ENCODE results near the gene FAM162B. TPM values are rescaled to one million over a fixed set of nuclear protein-coding genes. Genes with fewer than 3 reads are reported as not detected.
A peak's percentile ranks its signal among the peaks of the same experiment; 100 is the strongest.

The FAM162B gene
- 3.5 TPM for total RNA-seq
- long read RNA-seq, partial matches to known transcripts, result 0 of 5 reads
- long read RNA-seq, other reads (novel, unspliced or antisense), result 3 of 5 reads

DNA sequence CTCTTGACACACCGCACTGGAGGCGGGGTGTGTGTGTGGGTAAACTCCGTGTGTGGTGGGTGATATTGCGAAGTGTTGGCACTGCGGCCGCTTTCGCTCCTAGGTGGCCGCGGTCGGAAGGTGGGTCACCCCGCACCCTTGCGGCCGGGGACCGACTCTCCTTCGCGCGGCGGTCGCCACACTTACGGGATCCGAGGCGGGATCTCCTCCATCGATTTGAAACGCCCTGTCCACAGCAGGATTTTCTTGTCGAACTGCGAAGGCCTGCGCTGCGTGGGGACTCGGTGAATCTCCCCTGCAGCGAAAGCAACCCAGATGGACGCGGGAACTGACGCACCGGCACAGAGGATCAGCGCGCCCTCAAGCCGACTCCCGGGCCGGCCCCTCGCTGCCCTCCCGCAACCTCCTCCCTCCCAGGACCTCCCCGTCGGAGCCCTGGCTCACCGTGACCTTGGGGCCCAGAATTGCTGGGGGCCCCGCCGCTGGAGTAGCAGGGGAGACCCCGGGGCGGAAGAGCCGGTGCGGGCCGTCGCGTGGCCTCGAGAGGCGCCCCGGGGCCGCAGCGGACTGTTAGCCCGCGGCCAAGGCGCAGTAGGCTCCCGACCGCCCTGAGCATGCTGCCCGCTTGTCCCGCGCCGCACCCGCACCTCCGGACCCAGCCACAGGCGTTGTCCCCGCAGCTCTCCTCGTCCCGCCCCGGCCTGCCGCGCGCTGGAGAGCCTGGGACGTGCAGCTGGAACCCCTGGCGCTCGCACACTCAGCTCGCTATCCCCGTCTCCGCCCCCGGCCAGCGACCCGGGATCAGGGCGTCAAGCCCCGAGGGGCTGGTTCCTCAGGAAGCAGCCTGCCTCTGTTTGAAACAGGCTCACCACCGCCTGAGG lies at the start of gene FAM162B:
Gene FAM162B, minus strand, starts transcription at position 759 of the 881 bp plus-strand sequence. Its CDS starts 143 bp downstream, at position 616.
- peak within 1 kb of the TSS; percentile 80 for H3K27ac ChIP-seq (replicated peaks)
- peaks cover 16% of the 10 kb centered on the region for H3K4me1 ChIP-seq
- TF ChIP-seq, protein P1, sequence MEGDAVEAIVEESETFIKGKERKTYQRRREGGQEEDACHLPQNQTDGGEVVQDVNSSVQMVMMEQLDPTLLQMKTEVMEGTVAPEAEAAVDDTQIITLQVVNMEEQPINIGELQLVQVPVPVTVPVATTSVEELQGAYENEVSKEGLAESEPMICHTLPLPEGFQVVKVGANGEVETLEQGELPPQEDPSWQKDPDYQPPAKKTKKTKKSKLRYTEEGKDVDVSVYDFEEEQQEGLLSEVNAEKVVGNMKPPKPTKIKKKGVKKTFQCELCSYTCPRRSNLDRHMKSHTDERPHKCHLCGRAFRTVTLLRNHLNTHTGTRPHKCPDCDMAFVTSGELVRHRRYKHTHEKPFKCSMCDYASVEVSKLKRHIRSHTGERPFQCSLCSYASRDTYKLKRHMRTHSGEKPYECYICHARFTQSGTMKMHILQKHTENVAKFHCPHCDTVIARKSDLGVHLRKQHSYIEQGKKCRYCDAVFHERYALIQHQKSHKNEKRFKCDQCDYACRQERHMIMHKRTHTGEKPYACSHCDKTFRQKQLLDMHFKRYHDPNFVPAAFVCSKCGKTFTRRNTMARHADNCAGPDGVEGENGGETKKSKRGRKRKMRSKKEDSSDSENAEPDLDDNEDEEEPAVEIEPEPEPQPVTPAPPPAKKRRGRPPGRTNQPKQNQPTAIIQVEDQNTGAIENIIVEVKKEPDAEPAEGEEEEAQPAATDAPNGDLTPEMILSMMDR (IDR thresholded peaks at IDR 0.05; ENCODE audit: borderline replicate concordance), result peak; percentile 7
- H3K36me3 ChIP-seq, result no peaks in the 10 kb centered on the region
- peak within 1 kb of the TSS; percentile 72 for H3K4me3 ChIP-seq
- peak; percentile 81 for DNase-seq
- peaks cover 63% of the 10 kb centered on the region for H3K27me3 ChIP-seq (ENCODE audit: low read depth)
- H3K9me3 ChIP-seq (replicated peaks), result no peaks in the 10 kb centered on the region
- intact Hi-C loops (cut with micrococcal nuclease), result no loop called here

DNA sequence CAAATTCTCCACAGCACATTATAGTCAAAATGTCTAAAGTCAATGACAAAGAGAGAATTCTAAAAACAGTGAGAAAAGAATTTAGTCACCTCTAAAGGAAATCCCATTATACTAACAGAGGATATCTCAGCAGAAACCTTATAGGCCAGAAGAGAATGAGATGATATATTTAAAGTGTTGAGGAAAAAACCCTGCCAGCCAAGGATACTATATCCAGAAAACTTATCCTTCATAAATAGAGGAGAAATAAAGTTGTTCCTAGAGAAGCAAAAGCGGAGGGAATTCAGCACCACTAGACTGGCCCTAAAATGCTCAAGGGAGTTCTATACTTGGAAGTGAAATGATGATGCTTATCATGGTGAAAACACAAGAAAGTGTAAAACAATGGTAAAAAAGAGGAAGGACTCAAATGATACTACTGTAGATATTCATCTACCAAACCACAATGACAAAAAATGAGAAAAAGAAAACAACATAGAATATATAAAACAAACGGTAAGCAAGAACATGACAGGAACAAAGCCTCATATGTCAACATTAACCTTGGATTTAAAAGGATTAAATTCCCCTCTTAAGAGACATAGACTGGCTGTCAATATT lies 46.6 kb upstream of the FAM162B start:
- Histone ChIP-seq H3K4me1 (no peaks in the 10 kb centered on the region), H3K27me3 (ENCODE audit: low read depth) (no peaks in the 10 kb centered on the region), H3K9me3 (replicated peaks) (peaks cover 38% of the 10 kb centered on the region), H3K36me3 (no peaks in the 10 kb centered on the region), H3K27ac (replicated peaks) (no peak overlapping the region), H3K4me3 (no peak overlapping the region)
- TF ChIP-seq, protein P1 (IDR thresholded peaks at IDR 0.05; ENCODE audit: borderline replicate concordance), result no peak
- intact Hi-C loops (cut with micrococcal nuclease), result no loop called here
- DNase-seq, result no peak

DNA sequence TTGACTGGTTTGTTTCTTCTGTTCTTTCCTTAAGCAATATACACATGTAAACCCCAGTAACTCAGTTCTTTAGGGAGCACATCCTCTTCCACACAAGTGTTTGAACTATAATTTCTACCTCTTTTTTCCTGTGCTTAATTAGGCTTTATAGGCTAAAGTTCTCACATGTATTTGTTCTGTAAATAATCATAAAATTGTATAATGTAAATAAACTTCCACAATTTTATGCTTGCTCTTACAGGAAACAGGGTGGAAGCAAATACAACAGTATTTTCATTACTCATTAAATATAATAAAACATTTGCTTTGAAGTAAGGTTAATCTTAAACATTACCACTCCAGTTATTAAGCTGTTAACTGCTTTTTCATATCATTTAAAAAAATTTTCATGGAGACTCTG lies 36.5 kb upstream of the FAM162B start:
- TF ChIP-seq, protein P1 (IDR thresholded peaks at IDR 0.05; ENCODE audit: borderline replicate concordance), result no peak
- intact Hi-C loops (cut with micrococcal nuclease), result no loop called here
- no peak overlapping the region for H3K27ac ChIP-seq (replicated peaks)
- no peak overlapping the region for H3K4me3 ChIP-seq
- DNase-seq, result no peak
- no peaks in the 10 kb centered on the region for H3K27me3 ChIP-seq (ENCODE audit: low read depth)
- H3K36me3 ChIP-seq, result no peaks in the 10 kb centered on the region
- no peaks in the 10 kb centered on the region for H3K4me1 ChIP-seq
- H3K9me3 ChIP-seq (replicated peaks), result no peaks in the 10 kb centered on the region

DNA sequence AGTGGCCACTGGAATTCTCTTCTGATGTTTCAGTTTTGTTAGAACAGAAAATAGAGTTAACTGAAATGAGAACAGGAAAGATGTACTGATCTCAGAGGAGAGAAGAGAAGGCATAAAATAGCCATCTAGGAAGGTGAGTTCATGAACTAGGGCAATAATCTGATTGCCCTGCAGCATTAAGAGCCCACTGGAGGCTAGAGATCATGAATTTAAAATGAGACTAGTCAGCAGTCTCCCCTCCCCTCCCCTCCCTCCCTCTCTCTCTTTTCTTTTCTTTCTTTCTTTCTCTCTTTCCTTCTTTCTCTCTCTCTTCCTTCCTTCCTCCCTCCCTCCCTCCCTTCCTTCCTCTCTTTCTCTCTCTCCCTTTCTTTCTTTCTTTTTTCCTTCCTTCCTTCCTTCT lies 34.4 kb upstream of the FAM162B start:
- H3K4me1 ChIP-seq, result no peaks in the 10 kb centered on the region
- no peaks in the 10 kb centered on the region for H3K9me3 ChIP-seq (replicated peaks)
- no peaks in the 10 kb centered on the region for H3K27me3 ChIP-seq (ENCODE audit: low read depth)
- TF ChIP-seq, protein P1 (IDR thresholded peaks at IDR 0.05; ENCODE audit: borderline replicate concordance), result no peak
- H3K36me3 ChIP-seq, result no peaks in the 10 kb centered on the region
- no peak for DNase-seq
- H3K4me3 ChIP-seq, result no peak overlapping the region
- no peak overlapping the region for H3K27ac ChIP-seq (replicated peaks)
- intact Hi-C loops (cut with micrococcal nuclease), result no loop called here

DNA sequence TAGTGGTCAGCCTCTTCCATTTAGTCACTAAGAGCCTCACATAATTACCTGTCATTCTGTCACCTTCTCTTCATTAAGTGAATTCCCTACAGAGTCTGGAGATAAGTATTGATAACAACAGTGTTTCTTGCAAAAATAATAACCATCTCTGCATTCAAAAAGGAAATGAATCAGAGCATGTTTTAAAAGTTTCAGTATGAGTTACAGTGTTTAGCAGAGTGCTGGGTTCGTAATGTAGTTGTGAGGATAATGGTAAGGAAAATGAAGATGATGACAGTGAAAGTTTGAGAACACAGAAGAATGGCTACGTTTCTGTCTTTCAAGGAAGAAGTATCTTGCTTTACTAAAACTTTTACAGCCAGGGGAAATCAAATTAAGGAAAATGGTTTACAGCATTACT lies 32.1 kb upstream of the FAM162B start:
- H3K4me1 ChIP-seq, result no peaks in the 10 kb centered on the region
- H3K36me3 ChIP-seq, result no peaks in the 10 kb centered on the region
- intact Hi-C loops (cut with micrococcal nuclease), result no loop called here
- no peak for DNase-seq
- H3K9me3 ChIP-seq (replicated peaks), result no peaks in the 10 kb centered on the region
- H3K27ac ChIP-seq (replicated peaks), result no peak overlapping the region
- no peak overlapping the region for H3K4me3 ChIP-seq
- TF ChIP-seq, protein P1 (IDR thresholded peaks at IDR 0.05; ENCODE audit: borderline replicate concordance), result no peak
- no peaks in the 10 kb centered on the region for H3K27me3 ChIP-seq (ENCODE audit: low read depth)
